DOHH2 (cell line): Measurements from ENCODE around the gene UBAP2L.
"Not testable (repeated sequence)": the region's sequence is repeated elsewhere in the genome, so short reads cannot be mapped to it uniquely, and the experiment has no call there.

Source experiments
- H3F3A ChIP-seq: fragments of 200-600 bp; sonication (generic), shearing (Covaris generic); 2 replicates; pipeline ENCODE4 v1.6.0; 2016; ENCODE audit warnings: antibody characterized with exemption, mild to moderate bottlenecking; ENCODE audit not compliant: control insufficient read depth, insufficient read depth
- H3K27ac ChIP-seq: fragments of 200-600 bp; sonication (generic); 2 replicates; pipeline ENCODE4 v1.5.1; 2014; ENCODE audit warnings: low read depth, mild to moderate bottlenecking, low read length, moderate library complexity
- H3K27me3 ChIP-seq: fragments of 200-600 bp; sonication (generic); 2 replicates; pipeline ENCODE4 v1.6.1; 2014; ENCODE audit warnings: mild to moderate bottlenecking, low read length, mixed read lengths; ENCODE audit not compliant: control insufficient read depth
- H3K36me3 ChIP-seq: fragments of 200-600 bp; sonication (generic); 2 replicates; pipeline ENCODE4 v1.6.1; 2014; ENCODE audit warnings: mild to moderate bottlenecking, low read length, moderate library complexity, mixed read lengths; ENCODE audit not compliant: control insufficient read depth
- H3K4me1 ChIP-seq: fragments of 200-600 bp; sonication (generic); 2 replicates; pipeline ENCODE4 v1.6.1; 2014; ENCODE audit warnings: mild to moderate bottlenecking, low read length, mixed read lengths; ENCODE audit not compliant: control insufficient read depth
- H3K4me2 ChIP-seq: fragments of 200-600 bp; sonication (generic); 2 replicates; pipeline ENCODE4 v1.6.0; 2014; ENCODE audit warnings: mild to moderate bottlenecking, low read length, moderate library complexity
- H3K4me3 ChIP-seq: fragments of 200-600 bp; sonication (generic); 2 replicates; pipeline ENCODE4 v1.5.1; 2014; ENCODE audit warnings: mild to moderate bottlenecking, low read length, mixed read lengths
- H3K79me2 ChIP-seq: fragments of 200-600 bp; sonication (generic); 2 replicates; pipeline ENCODE4 v1.6.1; 2014; ENCODE audit warnings: mild to moderate bottlenecking, low read length, mixed read lengths; ENCODE audit not compliant: control insufficient read depth
- H3K9me2 ChIP-seq: fragments of 200-600 bp; sonication (generic); replicated peaks from 2 replicates; pipeline ENCODE4 v1.6.1; 2014; ENCODE audit warnings: mild to moderate bottlenecking, low read length, mixed read lengths; ENCODE audit not compliant: control insufficient read depth
- H3K9me3 ChIP-seq: fragments of 200-600 bp; sonication (generic); 2 replicates; pipeline ENCODE4 v1.6.1; 2014; ENCODE audit warnings: antibody characterized with exemption, low read length, mixed read lengths; ENCODE audit not compliant: control insufficient read depth, insufficient read depth
- H4K20me1 ChIP-seq: fragments of 200-600 bp; sonication (generic); 2 replicates; pipeline ENCODE4 v1.6.0; 2014; ENCODE audit warnings: low read depth, mild to moderate bottlenecking, antibody characterized with exemption, low read length, moderate library complexity; ENCODE audit not compliant: control insufficient read depth, insufficient read depth
- EZH2phosphoT487 ChIP-seq: fragments of 200-600 bp; sonication (generic); IDR thresholded peaks from 2 replicates; pipeline ENCODE4 v1.6.1; 2017; ENCODE audit warnings: borderline replicate concordance, mild to moderate bottlenecking, antibody characterized with exemption, low read length, moderate library complexity, mixed read lengths
- TF ChIP-seq, protein P1 (sequence below): fragments of 200-600 bp; sonication (generic); IDR thresholded peaks from one replicate; pipeline ENCODE4 v1.5.1; 2014; ENCODE audit warnings: antibody characterized with exemption, mild to moderate bottlenecking, low read depth, low read length; ENCODE audit not compliant: poor library complexity, severe bottlenecking

The UBAP2L gene

DNA sequence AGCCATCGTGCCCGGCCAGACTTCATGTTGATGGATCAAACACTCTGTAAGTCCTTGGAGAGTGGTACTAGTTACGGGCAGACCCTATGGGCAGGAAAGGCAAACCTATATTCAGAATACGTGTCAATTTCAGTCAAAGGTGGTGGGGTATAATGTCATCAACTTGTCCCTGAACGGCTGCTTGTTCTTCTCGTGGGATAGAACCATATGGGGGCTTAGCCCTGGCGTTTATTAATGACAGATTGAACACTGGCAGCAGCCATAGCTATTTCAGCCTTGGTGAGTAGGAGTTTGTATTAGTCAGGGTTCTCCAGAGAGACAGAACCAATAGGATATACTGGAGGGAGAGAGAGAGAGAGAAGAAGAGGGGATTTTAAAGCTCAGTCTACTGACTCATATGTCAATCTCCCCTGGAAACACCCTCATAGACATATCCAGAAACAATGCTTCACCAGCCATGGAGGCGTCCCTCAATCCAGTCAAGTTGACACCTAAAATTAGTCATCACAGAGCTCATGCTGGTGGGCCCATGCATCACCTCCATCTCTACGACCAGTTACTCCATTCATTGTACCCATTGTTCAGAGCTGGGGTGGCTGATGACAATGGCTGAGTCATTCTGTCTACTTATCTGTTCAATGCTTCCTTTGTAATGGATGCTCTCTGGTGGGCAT lies 84.0 kb downstream of the UBAP2L start:
- peaks cover 9% of the 10 kb centered on the region for H3K27me3 ChIP-seq
- H3K4me1 ChIP-seq: no peaks in the 10 kb centered on the region
- no peaks in the 10 kb centered on the region for H3K9me3 ChIP-seq
- no peak overlapping the region for H3K27ac ChIP-seq
- no peaks in the 10 kb centered on the region for H3K79me2 ChIP-seq
- H3K4me2 ChIP-seq: no peak overlapping the region
- TF ChIP-seq, protein P1, sequence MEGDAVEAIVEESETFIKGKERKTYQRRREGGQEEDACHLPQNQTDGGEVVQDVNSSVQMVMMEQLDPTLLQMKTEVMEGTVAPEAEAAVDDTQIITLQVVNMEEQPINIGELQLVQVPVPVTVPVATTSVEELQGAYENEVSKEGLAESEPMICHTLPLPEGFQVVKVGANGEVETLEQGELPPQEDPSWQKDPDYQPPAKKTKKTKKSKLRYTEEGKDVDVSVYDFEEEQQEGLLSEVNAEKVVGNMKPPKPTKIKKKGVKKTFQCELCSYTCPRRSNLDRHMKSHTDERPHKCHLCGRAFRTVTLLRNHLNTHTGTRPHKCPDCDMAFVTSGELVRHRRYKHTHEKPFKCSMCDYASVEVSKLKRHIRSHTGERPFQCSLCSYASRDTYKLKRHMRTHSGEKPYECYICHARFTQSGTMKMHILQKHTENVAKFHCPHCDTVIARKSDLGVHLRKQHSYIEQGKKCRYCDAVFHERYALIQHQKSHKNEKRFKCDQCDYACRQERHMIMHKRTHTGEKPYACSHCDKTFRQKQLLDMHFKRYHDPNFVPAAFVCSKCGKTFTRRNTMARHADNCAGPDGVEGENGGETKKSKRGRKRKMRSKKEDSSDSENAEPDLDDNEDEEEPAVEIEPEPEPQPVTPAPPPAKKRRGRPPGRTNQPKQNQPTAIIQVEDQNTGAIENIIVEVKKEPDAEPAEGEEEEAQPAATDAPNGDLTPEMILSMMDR: no peak
- TF ChIP-seq EZH2phosphoT487: no peak
- H4K20me1 ChIP-seq: no peaks in the 10 kb centered on the region
- no peaks in the 10 kb centered on the region for H3K9me2 ChIP-seq
- H3F3A ChIP-seq: no peaks in the 10 kb centered on the region
- H3K36me3 ChIP-seq: no peaks in the 10 kb centered on the region
- H3K4me3 ChIP-seq: no peak overlapping the region

DNA sequence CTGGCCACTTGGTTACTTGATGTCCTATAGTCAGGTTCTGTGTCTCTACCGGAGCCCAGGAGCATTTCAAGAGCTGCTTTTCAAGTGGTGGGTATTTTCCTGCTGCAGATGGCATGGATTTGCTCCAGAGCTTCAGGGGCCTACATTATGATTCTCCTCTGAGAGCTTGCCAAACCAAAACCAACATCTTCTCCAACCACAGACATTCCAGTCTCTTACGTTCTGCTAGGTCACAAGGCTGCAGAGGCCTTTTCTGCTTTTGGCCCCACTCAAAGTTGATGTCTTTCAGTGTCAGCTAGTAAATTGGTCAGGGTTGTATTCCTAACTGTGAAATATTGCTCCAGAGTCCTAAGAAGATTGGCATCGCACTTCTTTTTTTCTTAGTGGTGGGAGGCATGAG lies 85.4 kb downstream of the UBAP2L start:
- H3K27me3 ChIP-seq: peaks cover 9% of the 10 kb centered on the region
- H3K36me3 ChIP-seq: no peaks in the 10 kb centered on the region
- no peaks in the 10 kb centered on the region for H3F3A ChIP-seq
- H3K27ac ChIP-seq: no peak overlapping the region
- no peaks in the 10 kb centered on the region for H3K9me3 ChIP-seq
- H3K9me2 ChIP-seq: no peaks in the 10 kb centered on the region
- H3K4me3 ChIP-seq: no peak overlapping the region
- no peaks in the 10 kb centered on the region for H3K79me2 ChIP-seq
- H3K4me1 ChIP-seq: no peaks in the 10 kb centered on the region
- no peak overlapping the region for H3K4me2 ChIP-seq
- H4K20me1 ChIP-seq: no peaks in the 10 kb centered on the region
- TF ChIP-seq EZH2phosphoT487: no peak
- TF ChIP-seq, protein P1: no peak

- H3K9me2 ChIP-seq, H3K4me3 ChIP-seq, H3K4me1 ChIP-seq, H3K9me3 ChIP-seq, H3K27me3 ChIP-seq, H3K4me2 ChIP-seq, H4K20me1 ChIP-seq, H3K79me2 ChIP-seq, H3K27ac ChIP-seq, H3K36me3 ChIP-seq, H3F3A ChIP-seq: not testable (repeated sequence)
Observed at GRCh38 chr1:154307670-154308270, 87.0 kb downstream of the UBAP2L start.

- H3K27ac ChIP-seq, H3K27me3 ChIP-seq, H3K79me2 ChIP-seq, H3K36me3 ChIP-seq, H4K20me1 ChIP-seq, H3K4me2 ChIP-seq, H3K4me1 ChIP-seq, H3K9me2 ChIP-seq, H3K4me3 ChIP-seq, H3K9me3 ChIP-seq, H3F3A ChIP-seq: not testable (repeated sequence)
Observed at GRCh38 chr1:154309136-154309535, 88.4 kb downstream of the UBAP2L start.

- not testable (repeated sequence) for H3K36me3 ChIP-seq, H3K9me3 ChIP-seq, H3K27ac ChIP-seq, H3K27me3 ChIP-seq, H3K79me2 ChIP-seq, H3F3A ChIP-seq, H3K4me3 ChIP-seq, H4K20me1 ChIP-seq, H3K9me2 ChIP-seq, H3K4me1 ChIP-seq, H3K4me2 ChIP-seq
Observed at GRCh38 chr1:154312229-154313065, 91.7 kb downstream of the UBAP2L start.
